K562 (cell line): ENCODE data around the gene RSRP1. TPM values are rescaled to one million over a fixed set of nuclear protein-coding genes. Genes with fewer than 3 reads are reported as not detected.

Experiments
- ATAC-seq: fragments of 200-7000 bp; cut with Tn5 transposase; 3 replicates; pipeline ENCODE4 v1.9.1; 2020; ENCODE audit warnings: moderate library complexity
- BruUV-seq: library from RNA; stranded (reverse); fragments of 400-500 nt; replicated peaks from 2 replicates; lab custom pipeline; 2021; lab: Mats Ljungman, UMichigan
- CTCF ChIA-PET: fragments of 300-600 bp; formaldehyde crosslinking; extraction: SDS; loops from one replicate; lab custom pipeline; 2021; ENCODE audit warnings: low intra/inter-chr PET ratio; lab: Yijun Ruan, JAX
- POLR2A ChIA-PET: fragments of 300-600, 350-650 bp; sonication (Branson Sonifier 250); formaldehyde crosslinking; extraction: SDS; loops from one replicate; lab custom pipeline; 2021; ENCODE audit warnings: antibody characterized with exemption, inconsistent platforms; lab: Yijun Ruan, JAX
- DNase-seq, 4 experiments: peaks; one replicate each; pipeline versions ENCODE4 v3.0.0 to v3.0.0-alpha.2; 2011 to 2018; ENCODE audit warnings: low spot score in 3 of 4, mixed read lengths in 3 of 4; ENCODE audit errors: extremely low read depth in 1 of 4
- FAIRE-seq: peaks from 2 replicates; lab custom pipeline; 2011; peaks lifted over from hg19 to GRCh38; lab: Jason Lieb, UNC
- H2AFZ ChIP-seq: 2 replicates; pipeline ENCODE4 v1.6.0; 2011; ENCODE audit warnings: low read depth, low read length, control low read depth, inconsistent platforms
- H3K27ac ChIP-seq: fragments of 200-600 bp; 3 replicates; pipeline ENCODE4 v1.8.0; 2011; ENCODE audit warnings: low read depth, mild to moderate bottlenecking, control low read depth, inconsistent platforms, low read length, moderate library complexity, mixed read lengths; ENCODE audit errors: extremely low read depth
- H3K27me3 ChIP-seq, 2 experiments: fragments of 300-600 bp in 1 of 2; 2 replicates in 1 of 2; 3 replicates in 1 of 2; pipeline versions ENCODE4 v1.6.0 to v1.8.0; 2011; ENCODE audit warnings: inconsistent platforms in 2 of 2, low read length in 2 of 2, mild to moderate bottlenecking in 1 of 2, mixed read lengths in 1 of 2, moderate library complexity in 1 of 2; ENCODE audit not compliant: control insufficient read depth in 2 of 2, insufficient read depth in 2 of 2
- H3K36me3 ChIP-seq: fragments of 300-600 bp; 3 replicates; pipeline ENCODE4 v1.8.0; 2011; ENCODE audit warnings: mild to moderate bottlenecking, low read length, inconsistent platforms; ENCODE audit not compliant: control insufficient read depth, insufficient read depth
- H3K4me1 ChIP-seq, 2 experiments: fragments of 200-600 bp in 1 of 2; replicated peaks in 1 of 2; 2 replicates in 1 of 2; 3 replicates in 1 of 2; pipeline versions ENCODE4 v1.5.1 to v1.8.0; 2011; ENCODE audit warnings: inconsistent platforms in 2 of 2, low read length in 2 of 2, mild to moderate bottlenecking in 1 of 2, mixed read lengths in 1 of 2, moderate library complexity in 1 of 2; ENCODE audit not compliant: control insufficient read depth in 2 of 2, insufficient read depth in 2 of 2
- H3K4me2 ChIP-seq: 2 replicates; pipeline ENCODE4 v1.6.1; 2011; ENCODE audit warnings: low read length, control low read depth, inconsistent platforms, mixed read lengths; ENCODE audit not compliant: insufficient read depth
- H3K4me3 ChIP-seq: fragments of 200-600 bp; sonication (generic), shearing (Covaris generic); 2 replicates; pipeline ENCODE4 v1.5.1; 2016; ENCODE audit warnings: control low read depth, inconsistent platforms
- H3K79me2 ChIP-seq: fragments of 200-600 bp; 3 replicates; pipeline ENCODE4 v1.8.0; 2011; ENCODE audit warnings: low read length, inconsistent platforms; ENCODE audit not compliant: control insufficient read depth, insufficient read depth
- H3K9ac ChIP-seq, 2 experiments: 2 replicates each; pipeline versions ENCODE4 v1.6.0 to v1.6.1; 2011; ENCODE audit warnings: low read depth in 2 of 2, low read length in 2 of 2, control low read depth in 1 of 2, inconsistent platforms in 1 of 2, mild to moderate bottlenecking in 1 of 2, mixed read lengths in 1 of 2; ENCODE audit not compliant: insufficient read depth in 1 of 2
- H3K9me1 ChIP-seq: one replicate; pipeline ENCODE4 v1.6.0; 2011; ENCODE audit warnings: inconsistent platforms, mild to moderate bottlenecking, low read length, moderate library complexity; ENCODE audit not compliant: control insufficient read depth, insufficient read depth
- H3K9me3 ChIP-seq: replicated peaks from 2 replicates; pipeline ENCODE4 v1.5.1; 2011; ENCODE audit warnings: low read depth, low read length, inconsistent platforms; ENCODE audit not compliant: control insufficient read depth, insufficient read depth
- H4K20me1 ChIP-seq: replicated peaks from 2 replicates; pipeline ENCODE4 v1.6.1; 2011; ENCODE audit warnings: low read length, inconsistent platforms, mixed read lengths; ENCODE audit not compliant: control insufficient read depth, insufficient read depth
- DACH1 ChIP-seq: fragments of 450-650 bp; IDR thresholded peaks from 2 replicates; pipeline ENCODE4 v1.6.1; 2018; ENCODE audit not compliant: partially characterized antibody
- GATAD2B ChIP-seq: fragments of 450-650 bp; IDR thresholded peaks from 2 replicates; pipeline ENCODE4 v1.6.1; 2017; ENCODE audit warnings: mild to moderate bottlenecking, borderline replicate concordance
- NFIC ChIP-seq: fragments of 450-650 bp; IDR thresholded peaks from 2 replicates; pipeline ENCODE4 v1.6.1; 2017; ENCODE audit warnings: mild to moderate bottlenecking, inconsistent platforms
- POLR2AphosphoS2 ChIP-seq: IDR thresholded peaks from 2 replicates; pipeline ENCODE4 v1.6.1; 2012; ENCODE audit warnings: low read length, improper control_type of control experiment
- STAT5B ChIP-seq: fragments of 250-450 bp; sonication (Bioruptor Pico); IDR thresholded peaks from 2 replicates; pipeline ENCODE4 v1.8.0; 2021; ENCODE audit warnings: mild to moderate bottlenecking, inconsistent platforms
- ZFX ChIP-seq: sonication (generic); formaldehyde crosslinking; IDR thresholded peaks from 2 replicates; pipeline ENCODE4 v1.8.0; 2022; ENCODE audit warnings: mild to moderate bottlenecking, missing genetic modification reagents, moderate library complexity
- ZNF347 ChIP-seq: fragments of 450-650 bp; formaldehyde crosslinking; IDR thresholded peaks from 2 replicates; pipeline ENCODE4 v1.4.0; 2020; ENCODE audit warnings: low read depth, mild to moderate bottlenecking, moderate library complexity
- ZNF699 ChIP-seq: fragments of 250-450 bp; sonication (Bioruptor Pico); IDR thresholded peaks from 2 replicates; pipeline ENCODE4 v1.8.0; 2021; ENCODE audit warnings: mild to moderate bottlenecking, moderate library complexity; ENCODE audit not compliant: insufficient replicate concordance
- WGBS: fragments of 100-300 bp; shearing (Covaris generic); methylation state at CpG from one replicate; pipeline ENCODE4 v1.1.6; 2016; ENCODE audit warnings: low coverage, mixed read lengths; ENCODE audit not compliant: insufficient coverage; ENCODE audit errors: missing lambda C conversion rate; 5-methylcytosine and 5-hydroxymethylcytosine counted together
- in situ Hi-C: fragments of 300-500 bp; cut with MboI; formaldehyde crosslinking; loops from 4 replicates; pipeline ENCODE4 v1.15.0; 2018; ENCODE audit warnings: inconsistent platforms, mixed read lengths
- intact Hi-C: fragments of 100-400 bp; cut with micrococcal nuclease; formaldehyde crosslinking; loops from 2 replicates; pipeline ENCODE4 v1.14.2; 2022
- polyA plus RNA-seq, 8 experiments: library from polyadenylated mRNA; depleted of rRNA in 4 of 8; stranded (reverse) in 5 of 8; unstranded in 3 of 8; fragments of >200 nt; fragmentation: Nextera tagmentation in 2 of 8; fragmentation: Illumina TruSeq in 1 of 8; extraction: Ambion mirVana in 2 of 8; extraction: Trizol in 1 of 8; gene quantifications; 2 replicates each; pipeline versions ENCODE4 v1.2.1 to v1.2.3, GENCODE V29; 2011 to 2014; ENCODE audit warnings: inconsistent platforms in 1 of 8, missing spikeins in 1 of 8
- total RNA-seq, 7 experiments: library from RNA; depleted of rRNA in 6 of 7; stranded (reverse); fragments of >200 nt in 6 of 7; fragmentation: Illumina TruSeq in 2 of 7; extraction: Trizol in 2 of 7; gene quantifications; 2 replicates each; pipeline versions ENCODE4 v1.2.1 to v1.2.3, GENCODE V29; 2011 to 2021; ENCODE audit warnings: low replicate concordance in 1 of 7
- TF ChIP-seq, protein P1 (sequence below): fragments of 450-650 bp; IDR thresholded peaks from 2 replicates; pipeline ENCODE4 v1.6.1; 2017; ENCODE audit warnings: antibody characterized with exemption
- TF ChIP-seq, protein P2 (sequence below): sonication (generic); formaldehyde crosslinking; IDR thresholded peaks from 2 replicates; pipeline ENCODE4 v1.8.0; 2022; ENCODE audit warnings: mild to moderate bottlenecking, low read depth, missing genetic modification reagents

Gene RSRP1
- total and polyA plus RNA-seq, 9 of the 15 experiments (the other 6 are each of a cell fraction or from before 2014, with no cell fraction given) = 27.2 to 283 (median 146) TPM

DNA sequence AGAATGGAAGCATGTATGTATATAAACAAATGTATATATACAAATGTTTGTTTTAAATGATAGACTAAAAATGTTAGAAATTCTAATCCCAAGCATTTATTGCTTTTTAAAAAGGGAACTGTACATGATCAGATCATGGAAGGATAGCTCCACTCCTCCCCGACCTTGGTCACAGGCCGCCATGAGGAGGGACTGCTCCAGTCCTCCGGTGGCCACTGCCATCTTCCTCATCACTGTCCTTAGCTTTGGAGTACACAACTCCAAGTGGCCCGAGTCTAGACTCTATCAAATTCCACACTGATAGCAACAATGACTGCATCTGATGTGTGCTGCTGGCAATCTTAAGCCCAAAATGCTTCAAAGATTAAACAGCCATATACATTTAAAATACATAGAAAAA lies 24.6 kb downstream of the RSRP1 start (continued):
- TF ChIP-seq DACH1 = no peak
- TF ChIP-seq, protein P1, sequence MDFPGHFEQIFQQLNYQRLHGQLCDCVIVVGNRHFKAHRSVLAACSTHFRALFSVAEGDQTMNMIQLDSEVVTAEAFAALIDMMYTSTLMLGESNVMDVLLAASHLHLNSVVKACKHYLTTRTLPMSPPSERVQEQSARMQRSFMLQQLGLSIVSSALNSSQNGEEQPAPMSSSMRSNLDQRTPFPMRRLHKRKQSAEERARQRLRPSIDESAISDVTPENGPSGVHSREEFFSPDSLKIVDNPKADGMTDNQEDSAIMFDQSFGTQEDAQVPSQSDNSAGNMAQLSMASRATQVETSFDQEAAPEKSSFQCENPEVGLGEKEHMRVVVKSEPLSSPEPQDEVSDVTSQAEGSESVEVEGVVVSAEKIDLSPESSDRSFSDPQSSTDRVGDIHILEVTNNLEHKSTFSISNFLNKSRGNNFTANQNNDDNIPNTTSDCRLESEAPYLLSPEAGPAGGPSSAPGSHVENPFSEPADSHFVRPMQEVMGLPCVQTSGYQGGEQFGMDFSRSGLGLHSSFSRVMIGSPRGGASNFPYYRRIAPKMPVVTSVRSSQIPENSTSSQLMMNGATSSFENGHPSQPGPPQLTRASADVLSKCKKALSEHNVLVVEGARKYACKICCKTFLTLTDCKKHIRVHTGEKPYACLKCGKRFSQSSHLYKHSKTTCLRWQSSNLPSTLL = no peak
- TF ChIP-seq, protein P2, sequence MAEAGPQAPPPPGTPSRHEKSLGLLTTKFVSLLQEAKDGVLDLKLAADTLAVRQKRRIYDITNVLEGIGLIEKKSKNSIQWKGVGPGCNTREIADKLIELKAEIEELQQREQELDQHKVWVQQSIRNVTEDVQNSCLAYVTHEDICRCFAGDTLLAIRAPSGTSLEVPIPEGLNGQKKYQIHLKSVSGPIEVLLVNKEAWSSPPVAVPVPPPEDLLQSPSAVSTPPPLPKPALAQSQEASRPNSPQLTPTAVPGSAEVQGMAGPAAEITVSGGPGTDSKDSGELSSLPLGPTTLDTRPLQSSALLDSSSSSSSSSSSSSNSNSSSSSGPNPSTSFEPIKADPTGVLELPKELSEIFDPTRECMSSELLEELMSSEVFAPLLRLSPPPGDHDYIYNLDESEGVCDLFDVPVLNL (CRISPR knock-in tag) = no peak
- TF ChIP-seq STAT5B (CRISPR knock-in tag) = no peak
- no peak for TF ChIP-seq ZNF347
- no peak for TF ChIP-seq ZNF699 (CRISPR knock-in tag)
- no peak for TF ChIP-seq ZFX
- TF ChIP-seq GATAD2B = no peak

DNA sequence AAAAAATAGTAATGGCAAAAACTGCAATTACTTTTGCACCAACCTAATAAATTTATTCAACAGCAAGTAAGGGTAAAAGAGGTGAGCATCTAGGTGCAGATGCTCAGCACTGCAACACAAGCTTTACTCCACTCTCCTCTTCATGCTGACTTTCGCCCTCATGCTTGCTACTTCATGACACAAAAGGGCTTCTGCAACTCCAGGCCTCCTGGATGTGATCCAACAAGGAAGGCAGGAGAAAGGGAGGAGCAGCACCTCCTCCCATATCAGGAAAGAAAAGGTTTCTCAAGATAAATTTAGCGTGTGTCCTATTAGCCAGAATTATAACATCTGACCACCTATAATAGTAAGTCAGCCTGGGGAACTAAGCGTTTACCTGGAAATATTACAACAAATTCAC lies 26.6 kb downstream of the RSRP1 start:
- intact Hi-C loops = no loop called here
- Histone ChIP-seq H3K27me3 (no peaks in the 10 kb centered on the region), H4K20me1 (no peaks in the 10 kb centered on the region), H3K27ac (no peak overlapping the region), H3K9me1 (no peaks in the 10 kb centered on the region), H3K4me2 (no peak overlapping the region), H3K79me2 (no peaks in the 10 kb centered on the region), H3K9me3 (no peaks in the 10 kb centered on the region), H2AFZ (no peak overlapping the region), H3K9ac (no peak overlapping the region; a peak in 1 of 4 replicates), H3K36me3 (peaks cover 41% of the 10 kb centered on the region; the same call in 2 of the 3 replicates), H3K4me1 (peaks cover 14 to 16% of the 10 kb centered on the region in 2 experiments), H3K4me3 (no peak overlapping the region)
- 55% methylated on average over 3 of the region's 3 CpGs for WGBS
- TF ChIP-seq POLR2AphosphoS2 = no peak
- TF ChIP-seq NFIC = peak; percentile 69
- BruUV-seq = no TSS peak
- in situ Hi-C loops = no loop called here
- CTCF ChIA-PET = no interaction called here
- no peak for DNase-seq
- POLR2A ChIA-PET = interaction anchor here (0.6 to 13.3 kb wide), 2 partner anchors 10 to 665 kb away, joined by 3 to 113 read pairs; partner anchors contain the start of gene SYF2
- FAIRE-seq = no peak
- no peak for ATAC-seq
